ENCODE results near the gene DNAJC5G.

DNA sequence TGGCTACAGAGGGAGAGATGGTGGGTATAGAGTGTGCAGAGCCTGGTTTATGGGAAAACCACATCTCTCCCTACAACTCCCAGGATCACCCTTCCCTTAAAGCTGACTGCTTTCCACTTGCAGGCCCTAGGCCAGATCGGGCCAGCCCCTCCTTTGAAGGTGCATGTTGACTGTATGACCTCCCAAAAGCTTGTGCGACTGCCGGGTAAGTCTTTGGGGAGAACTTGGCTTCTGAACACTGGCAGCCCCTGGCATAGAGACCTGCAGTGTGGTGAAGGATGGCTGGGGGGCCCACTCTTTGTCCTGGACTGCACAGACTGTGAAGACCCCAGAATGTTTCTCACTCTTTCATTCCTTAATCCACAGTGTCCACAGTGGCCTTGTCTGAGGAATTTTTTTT lies 38.6 kb upstream of the DNAJC5G start:
- TF ChIP-seq ZNF184 (tag by site-specific recombination; IDR thresholded peaks at IDR 0.05): no peak
- no peak for TF ChIP-seq TCF7L2 (IDR thresholded peaks at IDR 0.05; ENCODE audit: borderline replicate concordance, low read depth, low read length)
- TF ChIP-seq, protein P1, sequence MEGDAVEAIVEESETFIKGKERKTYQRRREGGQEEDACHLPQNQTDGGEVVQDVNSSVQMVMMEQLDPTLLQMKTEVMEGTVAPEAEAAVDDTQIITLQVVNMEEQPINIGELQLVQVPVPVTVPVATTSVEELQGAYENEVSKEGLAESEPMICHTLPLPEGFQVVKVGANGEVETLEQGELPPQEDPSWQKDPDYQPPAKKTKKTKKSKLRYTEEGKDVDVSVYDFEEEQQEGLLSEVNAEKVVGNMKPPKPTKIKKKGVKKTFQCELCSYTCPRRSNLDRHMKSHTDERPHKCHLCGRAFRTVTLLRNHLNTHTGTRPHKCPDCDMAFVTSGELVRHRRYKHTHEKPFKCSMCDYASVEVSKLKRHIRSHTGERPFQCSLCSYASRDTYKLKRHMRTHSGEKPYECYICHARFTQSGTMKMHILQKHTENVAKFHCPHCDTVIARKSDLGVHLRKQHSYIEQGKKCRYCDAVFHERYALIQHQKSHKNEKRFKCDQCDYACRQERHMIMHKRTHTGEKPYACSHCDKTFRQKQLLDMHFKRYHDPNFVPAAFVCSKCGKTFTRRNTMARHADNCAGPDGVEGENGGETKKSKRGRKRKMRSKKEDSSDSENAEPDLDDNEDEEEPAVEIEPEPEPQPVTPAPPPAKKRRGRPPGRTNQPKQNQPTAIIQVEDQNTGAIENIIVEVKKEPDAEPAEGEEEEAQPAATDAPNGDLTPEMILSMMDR (tag by site-specific recombination; IDR thresholded peaks at IDR 0.05): no peak
- TF ChIP-seq RBAK (tag by site-specific recombination; IDR thresholded peaks at IDR 0.05): no peak
- no peak for TF ChIP-seq SETDB1 (IDR thresholded peaks at IDR 0.05; ENCODE audit: insufficient read length, low read length)
- TF ChIP-seq, protein P2, sequence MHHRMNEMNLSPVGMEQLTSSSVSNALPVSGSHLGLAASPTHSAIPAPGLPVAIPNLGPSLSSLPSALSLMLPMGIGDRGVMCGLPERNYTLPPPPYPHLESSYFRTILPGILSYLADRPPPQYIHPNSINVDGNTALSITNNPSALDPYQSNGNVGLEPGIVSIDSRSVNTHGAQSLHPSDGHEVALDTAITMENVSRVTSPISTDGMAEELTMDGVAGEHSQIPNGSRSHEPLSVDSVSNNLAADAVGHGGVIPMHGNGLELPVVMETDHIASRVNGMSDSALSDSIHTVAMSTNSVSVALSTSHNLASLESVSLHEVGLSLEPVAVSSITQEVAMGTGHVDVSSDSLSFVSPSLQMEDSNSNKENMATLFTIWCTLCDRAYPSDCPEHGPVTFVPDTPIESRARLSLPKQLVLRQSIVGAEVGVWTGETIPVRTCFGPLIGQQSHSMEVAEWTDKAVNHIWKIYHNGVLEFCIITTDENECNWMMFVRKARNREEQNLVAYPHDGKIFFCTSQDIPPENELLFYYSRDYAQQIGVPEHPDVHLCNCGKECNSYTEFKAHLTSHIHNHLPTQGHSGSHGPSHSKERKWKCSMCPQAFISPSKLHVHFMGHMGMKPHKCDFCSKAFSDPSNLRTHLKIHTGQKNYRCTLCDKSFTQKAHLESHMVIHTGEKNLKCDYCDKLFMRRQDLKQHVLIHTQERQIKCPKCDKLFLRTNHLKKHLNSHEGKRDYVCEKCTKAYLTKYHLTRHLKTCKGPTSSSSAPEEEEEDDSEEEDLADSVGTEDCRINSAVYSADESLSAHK (tag by site-specific recombination; IDR thresholded peaks at IDR 0.05): no peak
- TF ChIP-seq, protein P3, sequence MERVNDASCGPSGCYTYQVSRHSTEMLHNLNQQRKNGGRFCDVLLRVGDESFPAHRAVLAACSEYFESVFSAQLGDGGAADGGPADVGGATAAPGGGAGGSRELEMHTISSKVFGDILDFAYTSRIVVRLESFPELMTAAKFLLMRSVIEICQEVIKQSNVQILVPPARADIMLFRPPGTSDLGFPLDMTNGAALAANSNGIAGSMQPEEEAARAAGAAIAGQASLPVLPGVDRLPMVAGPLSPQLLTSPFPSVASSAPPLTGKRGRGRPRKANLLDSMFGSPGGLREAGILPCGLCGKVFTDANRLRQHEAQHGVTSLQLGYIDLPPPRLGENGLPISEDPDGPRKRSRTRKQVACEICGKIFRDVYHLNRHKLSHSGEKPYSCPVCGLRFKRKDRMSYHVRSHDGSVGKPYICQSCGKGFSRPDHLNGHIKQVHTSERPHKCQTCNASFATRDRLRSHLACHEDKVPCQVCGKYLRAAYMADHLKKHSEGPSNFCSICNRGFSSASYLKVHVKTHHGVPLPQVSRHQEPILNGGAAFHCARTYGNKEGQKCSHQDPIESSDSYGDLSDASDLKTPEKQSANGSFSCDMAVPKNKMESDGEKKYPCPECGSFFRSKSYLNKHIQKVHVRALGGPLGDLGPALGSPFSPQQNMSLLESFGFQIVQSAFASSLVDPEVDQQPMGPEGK (tag by site-specific recombination; IDR thresholded peaks at IDR 0.05): no peak
- no peak for TF ChIP-seq ZNF350 (tag by site-specific recombination; IDR thresholded peaks at IDR 0.05)
- TF ChIP-seq ZNF274 (IDR thresholded peaks at IDR 0.05; ENCODE audit: low read length): no peak
- no peak for TF ChIP-seq ZNF274 (tag by site-specific recombination; IDR thresholded peaks at IDR 0.05; ENCODE audit: borderline replicate concordance)
- TF ChIP-seq, protein P4, sequence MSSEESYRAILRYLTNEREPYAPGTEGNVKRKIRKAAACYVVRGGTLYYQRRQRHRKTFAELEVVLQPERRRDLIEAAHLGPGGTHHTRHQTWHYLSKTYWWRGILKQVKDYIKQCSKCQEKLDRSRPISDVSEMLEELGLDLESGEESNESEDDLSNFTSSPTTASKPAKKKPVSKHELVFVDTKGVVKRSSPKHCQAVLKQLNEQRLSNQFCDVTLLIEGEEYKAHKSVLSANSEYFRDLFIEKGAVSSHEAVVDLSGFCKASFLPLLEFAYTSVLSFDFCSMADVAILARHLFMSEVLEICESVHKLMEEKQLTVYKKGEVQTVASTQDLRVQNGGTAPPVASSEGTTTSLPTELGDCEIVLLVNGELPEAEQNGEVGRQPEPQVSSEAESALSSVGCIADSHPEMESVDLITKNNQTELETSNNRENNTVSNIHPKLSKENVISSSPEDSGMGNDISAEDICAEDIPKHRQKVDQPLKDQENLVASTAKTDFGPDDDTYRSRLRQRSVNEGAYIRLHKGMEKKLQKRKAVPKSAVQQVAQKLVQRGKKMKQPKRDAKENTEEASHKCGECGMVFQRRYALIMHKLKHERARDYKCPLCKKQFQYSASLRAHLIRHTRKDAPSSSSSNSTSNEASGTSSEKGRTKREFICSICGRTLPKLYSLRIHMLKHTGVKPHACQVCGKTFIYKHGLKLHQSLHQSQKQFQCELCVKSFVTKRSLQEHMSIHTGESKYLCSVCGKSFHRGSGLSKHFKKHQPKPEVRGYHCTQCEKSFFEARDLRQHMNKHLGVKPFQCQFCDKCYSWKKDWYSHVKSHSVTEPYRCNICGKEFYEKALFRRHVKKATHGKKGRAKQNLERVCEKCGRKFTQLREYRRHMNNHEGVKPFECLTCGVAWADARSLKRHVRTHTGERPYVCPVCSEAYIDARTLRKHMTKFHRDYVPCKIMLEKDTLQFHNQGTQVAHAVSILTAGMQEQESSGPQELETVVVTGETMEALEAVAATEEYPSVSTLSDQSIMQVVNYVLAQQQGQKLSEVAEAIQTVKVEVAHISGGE (tag by site-specific recombination; conservative IDR thresholded peaks at IDR 0.05; ENCODE audit: low read depth): no peak

Data from HEK293 (cell line).